Non-pigmented ciliary epithelial cell (primary cell): Measurements from ENCODE around the gene PTX4.

Experiments
- DNase-seq: peaks from one replicate; pipeline ENCODE4 v3.0.0-alpha.2; 2010; ENCODE audit warnings: low read depth

The PTX4 gene

DNA sequence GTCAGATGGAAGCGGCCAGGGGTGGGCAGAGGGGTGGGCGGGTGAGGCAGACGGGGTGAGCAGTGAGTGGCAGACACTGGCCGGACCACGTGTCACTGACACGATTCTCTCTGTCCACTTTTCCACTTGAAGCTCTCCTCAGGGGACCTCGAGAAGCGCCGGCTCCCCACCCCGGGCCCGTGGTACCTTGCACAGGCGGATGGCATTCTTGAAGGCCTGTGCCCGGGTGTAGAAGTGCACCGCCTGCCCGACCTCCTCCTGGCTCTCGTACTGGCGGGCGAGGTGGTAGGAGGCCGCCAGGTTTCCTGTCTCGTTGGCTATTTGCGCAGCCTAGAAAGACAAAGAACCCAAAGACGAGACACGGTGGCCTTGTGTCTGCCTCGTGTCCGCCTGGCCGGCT lies 35.6 kb upstream of the PTX4 start:
- no peak for DNase-seq

DNA sequence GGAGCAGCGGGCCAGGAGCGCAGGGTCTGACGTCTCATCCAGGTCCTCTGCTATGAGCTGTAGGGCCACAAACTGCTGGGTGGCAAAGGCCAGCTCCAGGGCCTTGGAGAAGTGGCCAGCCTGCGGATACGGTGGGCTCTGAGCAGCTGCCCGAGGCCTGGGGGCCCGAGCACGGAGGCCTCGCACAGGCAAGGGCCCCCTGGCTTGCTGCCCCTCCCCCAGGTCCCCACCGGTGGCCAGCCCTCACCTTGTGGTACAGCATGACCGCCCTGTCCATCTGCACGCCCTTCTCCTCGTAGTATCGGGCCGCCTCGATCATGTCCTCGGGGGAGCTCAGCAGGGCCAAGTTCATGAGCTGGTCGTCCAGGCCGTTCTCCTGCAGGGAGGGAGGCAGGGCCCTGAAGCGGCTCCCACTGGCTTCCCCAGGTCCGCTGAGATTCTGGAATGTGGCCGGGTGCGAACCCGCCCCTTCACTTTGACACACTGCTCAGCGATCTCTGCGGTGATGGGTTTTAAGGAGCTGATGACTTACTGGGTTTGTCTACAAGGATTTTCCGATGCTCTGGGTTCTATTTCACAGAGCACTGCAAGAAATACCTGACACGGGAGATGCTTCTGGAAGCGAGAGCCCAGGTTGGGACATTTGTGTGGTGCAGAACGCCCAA lies 35.0 kb upstream of the PTX4 start:
- no peak for DNase-seq

DNA sequence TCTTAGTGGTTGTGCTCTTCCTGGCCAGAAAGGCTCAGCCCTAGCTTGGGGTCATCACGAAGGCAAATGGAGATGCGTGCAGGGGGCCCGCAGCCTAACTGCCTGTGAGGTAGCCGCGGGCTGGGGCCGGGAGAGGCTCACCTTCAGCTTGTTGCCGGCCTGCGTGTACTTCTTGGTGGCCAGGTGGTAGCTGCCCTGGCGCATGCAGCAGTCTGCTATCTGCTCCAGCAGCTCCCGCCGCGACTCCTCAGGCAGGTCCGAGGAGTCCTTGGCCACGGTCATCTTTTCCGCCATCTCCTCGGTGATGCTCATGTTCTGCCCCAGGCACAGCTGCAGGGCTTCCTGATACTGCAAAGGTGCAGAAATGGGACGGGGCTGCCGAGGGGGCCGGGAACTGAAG lies 31.7 kb upstream of the PTX4 start:
- no peak for DNase-seq

DNA sequence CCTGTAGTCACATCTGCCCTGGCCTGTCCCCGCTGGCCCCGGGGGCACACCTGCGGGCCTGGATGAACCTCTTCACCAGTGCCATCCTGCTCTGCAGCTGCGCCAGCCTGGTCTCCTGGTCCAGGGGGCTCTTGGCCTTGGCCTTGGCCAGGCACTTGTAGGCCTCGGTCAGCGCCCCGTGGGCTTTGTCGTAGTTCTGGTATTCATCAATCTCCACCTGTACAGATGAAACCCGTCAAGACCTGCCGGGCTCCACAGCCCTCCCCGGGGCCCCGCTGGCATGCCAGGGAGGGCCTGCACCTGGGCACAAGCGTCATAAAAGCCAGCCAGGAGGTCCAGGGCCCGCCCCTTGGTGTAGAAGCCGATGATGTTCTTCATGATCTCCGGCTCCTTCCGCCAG lies 31.1 kb upstream of the PTX4 start:
- no peak for DNase-seq

DNA sequence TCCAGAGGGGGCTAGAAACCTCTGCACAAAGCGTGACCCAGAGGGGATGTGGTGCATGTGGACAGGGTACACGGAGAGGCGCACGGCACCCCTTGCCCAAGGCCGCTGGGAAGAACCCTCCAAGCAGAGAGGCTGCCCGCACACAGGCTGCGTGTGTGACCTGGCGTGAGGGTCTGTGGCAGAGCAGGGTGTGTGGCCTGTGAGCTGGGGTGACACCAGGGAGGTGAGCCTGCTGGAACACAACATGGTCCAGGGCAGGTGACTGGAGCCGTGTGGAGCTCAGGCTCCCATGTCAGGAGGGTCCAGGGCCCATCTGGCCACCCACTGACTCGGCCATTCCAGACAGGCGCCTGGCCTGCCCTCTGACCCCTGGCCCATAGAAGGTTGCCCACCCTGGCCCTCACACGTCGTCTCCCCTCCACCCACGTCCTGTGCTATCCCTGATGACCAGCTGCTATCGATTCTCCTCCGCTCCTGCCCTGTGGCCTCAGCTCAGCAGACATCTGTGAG lies 29.9 kb upstream of the PTX4 start:
- DNase-seq, result no peak

DNA sequence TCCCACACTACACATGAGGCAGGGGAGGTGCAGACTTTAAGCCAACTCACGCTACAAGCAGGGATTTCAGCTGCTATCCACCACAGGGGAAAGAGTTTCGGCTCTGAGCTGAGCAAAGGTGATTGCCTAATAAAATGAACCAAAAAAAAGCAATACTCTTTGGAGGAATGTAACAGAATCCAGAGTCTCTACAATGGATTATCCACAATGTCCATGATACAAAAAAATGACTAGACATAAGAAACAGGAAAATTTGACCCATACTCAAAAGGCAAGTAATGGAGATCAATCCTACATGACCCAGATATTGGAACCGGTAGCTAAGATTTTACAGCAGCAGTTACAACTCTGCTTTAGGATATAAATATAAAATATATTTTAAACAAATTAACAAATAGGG lies 25.8 kb upstream of the PTX4 start:
- DNase-seq, result no peak

DNA sequence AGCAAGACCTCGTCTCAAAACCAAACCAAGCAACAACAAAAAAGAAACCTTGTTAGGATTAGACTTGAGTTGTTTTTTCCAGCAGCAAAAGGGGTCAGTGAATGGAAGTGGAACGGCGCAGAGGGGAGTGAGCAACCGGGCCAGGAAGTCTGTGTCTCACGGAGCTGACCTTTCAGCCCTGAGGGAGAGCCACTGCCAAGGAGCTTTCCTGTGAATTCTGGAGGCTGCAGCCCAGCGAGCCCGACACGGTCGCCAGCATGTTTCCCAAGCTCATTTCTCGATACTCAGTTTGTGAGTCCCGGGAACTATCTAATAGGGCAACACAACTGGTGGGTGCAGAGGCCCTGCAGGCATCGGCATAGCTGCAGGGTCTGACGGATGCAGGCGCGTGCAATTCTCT lies 24.0 kb upstream of the PTX4 start:
- DNase-seq, result no peak

DNA sequence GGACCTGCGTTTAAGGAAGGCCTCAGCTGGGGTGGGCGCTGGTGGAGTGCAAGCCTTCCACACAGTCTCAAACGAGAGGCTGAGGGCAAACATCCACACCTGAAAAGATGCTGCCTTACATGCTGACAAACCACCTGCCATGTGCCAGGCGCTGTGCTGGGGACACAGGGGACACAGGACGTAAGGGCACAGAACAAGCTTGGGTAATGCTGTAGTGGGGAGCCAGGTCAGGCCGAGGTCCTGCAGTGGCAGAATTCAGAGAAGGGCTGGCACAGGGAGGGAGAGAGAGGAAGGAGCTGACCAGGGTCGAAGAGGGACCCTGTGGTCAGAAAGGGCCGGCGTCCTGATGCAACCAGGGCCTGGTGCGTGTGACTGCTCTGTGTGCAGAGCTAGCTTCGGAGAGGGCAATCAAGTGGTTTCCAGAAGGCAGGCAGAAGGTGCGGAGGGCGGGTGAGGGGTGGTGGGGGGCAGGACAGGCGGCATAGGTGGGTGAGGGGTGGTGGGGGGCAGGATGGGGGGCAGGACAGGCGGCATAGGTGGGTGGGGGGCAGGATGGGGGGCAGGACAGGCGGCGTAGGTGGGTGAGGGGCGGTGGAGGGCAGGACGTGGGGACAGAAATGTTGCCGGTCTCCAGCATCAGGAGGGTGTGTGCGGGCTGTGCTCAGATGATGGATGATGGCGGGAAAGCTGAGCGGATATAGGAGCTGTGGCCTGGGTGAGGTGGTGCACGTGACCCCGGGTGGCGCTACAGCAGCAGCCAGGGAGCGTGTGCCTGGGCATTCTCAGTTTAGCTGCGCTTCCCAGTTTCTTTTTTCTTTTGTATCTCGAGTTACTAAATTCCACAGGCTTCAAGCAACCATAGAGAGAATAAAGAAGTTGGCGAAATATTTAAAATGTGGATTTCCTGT lies 23.2 kb upstream of the PTX4 start:
- DNase-seq, result no peak

DNA sequence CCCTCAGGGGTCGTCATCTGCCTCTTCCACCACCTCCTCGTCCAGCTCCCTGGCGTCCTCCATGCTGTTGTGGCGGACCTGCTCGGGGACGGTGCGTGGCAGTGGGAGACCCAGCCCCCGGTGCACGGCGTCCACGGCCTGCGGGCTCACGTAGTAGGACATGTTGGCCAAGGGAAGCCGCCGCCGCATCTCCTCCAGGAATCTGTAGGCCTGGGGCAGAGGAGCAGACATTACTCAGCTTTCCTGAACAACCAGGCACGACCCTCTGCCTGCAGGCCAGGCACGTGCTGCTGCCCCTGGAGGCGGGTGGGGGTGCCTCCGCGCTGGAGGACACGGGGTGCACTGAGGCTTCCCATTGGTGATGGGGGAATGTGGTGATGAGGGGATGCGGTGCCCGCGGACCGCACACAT lies 22.2 kb upstream of the PTX4 start:
- DNase-seq, result no peak

DNA sequence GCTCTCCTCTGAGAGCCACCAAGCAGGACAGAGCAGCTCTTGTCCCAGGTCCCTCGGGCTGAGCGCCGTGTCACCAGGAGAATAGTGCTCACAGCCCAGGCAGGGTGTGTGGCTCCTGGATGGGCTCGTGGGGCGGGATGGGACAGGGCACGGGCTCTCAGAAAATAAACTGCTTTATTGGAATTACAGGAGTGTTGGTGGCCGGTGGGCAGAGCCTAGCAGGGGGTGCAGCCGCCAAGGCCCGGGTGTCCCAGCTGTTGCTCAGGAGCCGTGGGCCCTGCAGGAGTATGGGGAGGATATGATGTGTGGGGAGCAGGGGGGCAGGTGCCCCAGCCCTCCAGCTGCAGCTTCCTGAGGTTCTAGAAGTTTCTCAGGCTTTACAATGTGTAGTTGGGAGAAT lies 21.5 kb upstream of the PTX4 start:
- no peak for DNase-seq

DNA sequence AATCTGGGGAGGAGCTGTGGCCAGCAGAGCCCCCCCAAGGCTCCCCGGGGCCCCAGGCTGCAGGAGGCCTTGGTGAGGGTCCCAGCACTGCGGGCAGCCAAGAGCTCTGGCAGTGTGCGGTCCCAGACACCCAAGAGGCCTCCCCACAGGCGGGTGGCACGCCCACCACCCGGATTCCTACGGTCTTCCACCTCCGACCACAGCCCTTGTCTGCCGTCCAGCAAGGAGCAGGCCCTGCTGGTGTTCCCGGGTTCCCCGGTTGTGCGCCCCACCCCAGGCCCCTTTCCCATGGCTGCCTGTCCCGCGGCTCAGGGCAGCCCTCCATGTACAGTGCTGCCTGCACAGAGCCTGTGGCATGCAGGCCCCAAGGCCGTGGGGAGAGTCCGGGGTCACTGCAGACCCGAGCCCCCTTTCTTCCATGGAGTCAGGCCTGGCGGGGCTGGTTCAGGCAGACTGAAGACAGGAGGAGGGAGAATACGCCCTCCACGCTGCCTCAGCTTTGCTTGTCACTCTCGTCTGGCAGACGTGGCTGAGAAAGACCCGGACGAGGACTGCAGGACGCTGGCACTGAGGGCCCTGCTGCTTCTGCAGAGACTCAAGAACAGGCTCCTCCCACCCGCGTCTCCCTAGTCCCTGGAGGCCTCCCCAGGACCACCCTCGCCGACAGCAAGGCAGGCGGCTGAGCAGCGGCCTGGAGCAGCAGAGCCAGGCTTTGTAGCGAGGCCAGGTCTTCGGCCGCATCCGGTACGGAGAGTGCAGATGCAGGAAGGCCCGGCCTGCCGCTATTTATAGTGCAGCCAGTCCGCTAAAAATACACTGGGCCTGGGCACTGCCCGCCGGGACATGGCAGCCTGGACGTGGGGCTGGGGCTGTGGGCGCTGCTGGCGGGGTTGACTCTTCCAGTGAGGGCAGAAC lies 20.8 kb upstream of the PTX4 start:
- no peak for DNase-seq

DNA sequence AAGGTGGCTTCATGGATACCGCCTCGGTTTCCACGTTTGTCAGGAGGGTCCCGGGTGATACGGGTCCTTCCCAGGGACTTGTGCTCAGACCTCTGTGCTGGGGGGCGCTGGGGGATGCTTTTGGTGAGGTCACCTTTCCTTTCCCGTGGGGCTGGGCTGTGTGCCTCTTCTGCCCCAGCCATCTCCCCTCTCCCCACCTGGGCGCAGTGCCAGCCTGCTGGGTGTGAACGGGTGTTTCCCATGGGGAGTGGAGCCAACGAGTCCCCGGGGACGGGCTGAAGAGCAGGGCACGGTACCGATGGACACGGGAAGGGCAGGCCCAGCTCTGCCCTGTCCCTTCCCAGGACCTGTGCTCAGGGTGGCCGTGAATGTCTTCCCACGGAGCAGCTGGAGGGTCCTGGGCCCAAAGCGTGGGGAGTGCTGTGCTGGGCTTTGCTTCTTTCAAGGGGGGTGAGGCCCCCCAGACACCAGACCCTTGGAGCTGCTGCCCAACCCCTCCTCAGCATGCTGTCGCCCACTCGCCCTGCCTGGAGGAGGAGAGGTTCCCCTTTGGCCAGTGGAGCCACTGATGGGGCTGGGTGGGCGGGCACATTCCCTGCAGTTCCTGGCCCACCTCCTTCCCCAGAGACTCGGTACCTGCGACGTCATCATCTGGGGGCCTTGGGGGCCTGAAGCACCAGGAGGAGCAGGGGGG lies 19.9 kb upstream of the PTX4 start:
- no peak for DNase-seq

DNA sequence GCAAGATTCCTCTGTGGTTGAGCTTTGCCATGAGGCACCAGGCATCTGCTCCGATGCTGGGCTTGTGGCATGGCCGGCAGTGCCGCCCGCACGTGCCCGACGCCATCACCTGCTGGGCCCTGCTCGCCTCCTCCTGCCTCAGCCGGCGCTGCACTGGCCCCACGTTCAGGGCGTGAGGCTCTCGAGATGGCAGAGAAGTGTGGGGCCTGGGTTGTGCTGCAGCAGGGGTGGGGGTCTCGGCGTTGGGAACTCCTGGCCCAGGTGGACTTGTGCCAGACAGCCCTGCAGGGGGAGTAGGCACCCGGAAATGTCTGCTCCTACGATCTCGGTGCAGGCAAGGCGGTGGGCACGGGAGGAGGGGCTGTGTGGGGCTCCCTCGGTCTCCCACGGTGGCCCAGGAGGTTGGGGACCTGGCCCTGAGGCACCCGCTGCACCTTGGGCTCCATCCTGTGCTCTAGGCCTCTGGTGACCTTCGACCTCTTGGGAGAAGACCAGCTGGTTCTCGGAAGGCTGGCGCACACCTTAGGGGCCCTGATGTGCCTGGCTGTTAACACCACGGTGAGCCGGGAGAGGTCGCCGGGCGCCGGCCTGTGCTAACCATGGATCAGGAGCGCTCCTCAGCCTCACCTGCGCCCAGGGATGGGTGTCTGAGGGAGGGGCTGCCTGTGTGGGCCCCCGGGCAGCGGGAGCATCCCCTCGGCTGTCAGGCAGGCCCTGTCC lies 17.9 kb upstream of the PTX4 start:
- DNase-seq, result no peak

DNA sequence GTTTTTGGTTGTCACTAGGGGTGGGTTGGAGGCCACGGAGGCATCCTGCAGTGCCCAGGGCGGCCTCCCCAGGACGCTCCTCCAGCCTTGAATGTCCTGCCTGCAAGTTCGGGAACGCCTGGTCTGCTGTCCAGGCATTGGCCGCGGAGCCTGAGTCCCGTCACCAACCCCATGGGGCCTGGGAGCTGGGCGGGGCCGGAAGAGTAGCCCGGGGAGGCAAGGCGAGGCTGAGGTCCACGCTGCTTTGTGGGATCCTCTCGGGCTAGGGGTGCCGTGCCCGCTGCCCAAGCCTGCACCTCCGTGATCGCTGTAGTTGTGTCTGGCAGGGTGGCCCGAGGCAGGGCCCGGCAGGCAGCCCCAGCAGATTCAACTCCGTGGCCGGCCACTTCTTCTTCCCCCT lies 17.2 kb upstream of the PTX4 start:
- no peak for DNase-seq

DNA sequence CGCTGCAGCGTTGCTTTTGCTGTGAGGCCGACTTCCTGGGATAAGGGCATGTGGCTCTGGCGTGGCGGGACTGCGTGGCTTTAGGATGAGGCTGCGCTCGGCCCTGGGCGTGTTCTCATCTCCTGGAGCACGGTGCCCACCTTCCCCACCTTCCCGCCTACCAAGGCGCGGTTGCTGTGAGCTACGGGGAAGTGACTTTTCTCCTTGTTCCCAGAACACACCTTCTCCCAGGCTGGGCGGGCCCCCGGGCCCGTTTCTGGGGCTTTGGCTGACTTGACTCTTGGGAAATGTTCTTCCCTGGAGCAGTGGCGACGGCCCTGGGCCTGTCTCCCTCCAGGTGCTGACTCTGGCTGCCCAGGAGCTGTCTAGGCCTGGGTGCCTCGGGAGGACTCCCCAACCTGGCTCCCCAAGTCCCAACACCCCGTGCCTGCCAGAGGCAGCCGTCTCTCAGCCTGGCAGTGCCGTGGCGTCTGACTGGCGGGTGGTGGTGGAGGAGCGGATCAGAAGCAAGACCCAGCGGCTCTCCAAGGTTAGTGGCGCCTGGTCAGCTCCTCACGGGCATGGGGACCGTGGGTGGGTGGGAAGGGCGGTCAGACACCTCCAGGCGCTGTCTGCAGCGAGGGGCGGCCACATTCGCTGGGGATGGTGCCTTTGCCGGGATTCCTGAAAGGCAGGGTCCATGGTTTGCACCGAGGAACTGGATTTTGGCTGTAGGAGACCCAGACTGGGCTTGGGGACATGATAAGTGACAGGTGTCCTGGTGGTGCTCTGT lies 16.5 kb upstream of the PTX4 start:
- no peak for DNase-seq

DNA sequence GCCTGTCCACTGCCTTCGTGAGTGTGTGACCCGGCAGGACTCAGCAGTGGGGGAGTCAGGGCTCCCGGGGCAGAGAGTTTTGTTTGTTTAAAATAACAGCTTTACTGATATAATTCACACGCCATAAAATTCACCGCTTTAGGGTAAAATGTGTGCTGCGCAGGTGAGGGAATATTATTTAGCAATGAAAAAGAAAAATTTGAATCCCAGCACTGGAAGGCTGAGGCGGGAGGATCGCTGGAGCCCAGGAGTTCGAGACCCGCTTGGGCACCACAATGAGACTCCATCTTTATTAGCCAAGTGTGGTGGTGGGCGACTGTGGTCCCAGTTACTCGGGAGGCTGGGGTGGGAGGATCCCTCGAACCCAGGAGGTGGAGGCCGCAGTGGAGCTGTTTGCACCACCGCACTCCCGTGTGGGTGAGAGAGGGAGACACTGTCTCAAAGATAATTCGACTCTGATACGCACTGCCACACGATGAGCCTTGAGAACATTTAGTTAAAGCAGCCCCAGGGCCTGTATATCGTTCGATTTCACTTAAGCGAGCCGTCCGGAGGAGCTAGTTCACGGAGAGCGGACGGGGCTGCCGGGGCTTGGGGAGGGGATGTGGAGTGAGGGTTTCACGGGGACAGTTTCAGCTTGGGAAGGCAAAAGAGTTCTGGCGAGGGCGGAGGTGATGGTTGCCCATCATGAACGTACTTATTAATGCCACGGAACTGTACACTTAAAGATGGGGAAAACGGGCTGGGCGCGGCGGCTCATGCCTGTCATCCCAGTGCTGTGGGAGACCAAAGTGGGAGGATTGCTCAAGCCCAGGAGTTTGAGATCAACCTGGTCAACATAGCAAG lies 14.6 kb upstream of the PTX4 start:
- no peak for DNase-seq

DNA sequence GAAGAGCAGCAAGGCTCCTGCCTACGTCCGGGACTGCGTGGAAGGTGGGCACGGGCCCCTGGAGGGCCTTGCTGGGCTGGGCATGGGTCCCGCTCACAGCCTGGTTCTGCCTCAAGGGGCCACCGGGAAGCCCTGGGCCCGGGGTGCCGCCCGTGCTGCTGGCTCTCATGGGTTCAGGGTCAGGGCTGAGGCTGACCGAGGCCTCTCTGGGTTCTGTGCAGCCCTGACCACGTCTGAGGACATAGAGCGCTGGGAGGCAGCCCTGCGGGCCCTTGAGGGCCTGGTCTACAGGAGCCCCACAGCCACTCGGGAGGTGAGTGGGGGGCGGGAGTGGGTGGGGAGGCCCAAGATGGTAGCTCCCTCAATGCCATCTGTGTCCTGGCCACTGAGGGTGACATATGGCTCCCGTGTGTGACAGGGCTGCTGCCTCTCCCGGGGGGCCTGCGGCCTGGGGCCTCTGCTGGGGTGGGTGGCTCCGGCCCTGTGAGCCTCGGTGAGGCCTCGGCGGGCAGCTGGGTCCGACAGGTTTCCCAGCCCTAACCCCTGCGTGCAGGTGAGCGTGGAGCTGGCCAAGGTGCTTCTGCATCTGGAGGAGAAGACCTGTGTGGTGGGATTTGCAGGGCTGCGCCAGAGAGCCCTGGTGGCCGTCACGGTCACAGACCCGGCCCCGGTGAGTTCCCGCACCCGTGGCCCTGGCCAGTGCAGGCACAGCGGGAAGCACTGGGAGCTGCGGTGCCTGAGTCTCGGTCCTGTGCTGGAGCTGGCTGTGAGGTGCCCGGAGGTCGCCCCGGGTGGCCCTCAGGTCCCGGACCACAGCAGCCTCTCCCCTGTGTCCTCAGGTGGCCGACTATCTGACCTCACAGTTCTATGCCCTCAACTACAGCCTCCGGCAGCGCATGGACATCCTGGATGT lies 13.6 kb upstream of the PTX4 start:
- DNase-seq, result no peak

DNA sequence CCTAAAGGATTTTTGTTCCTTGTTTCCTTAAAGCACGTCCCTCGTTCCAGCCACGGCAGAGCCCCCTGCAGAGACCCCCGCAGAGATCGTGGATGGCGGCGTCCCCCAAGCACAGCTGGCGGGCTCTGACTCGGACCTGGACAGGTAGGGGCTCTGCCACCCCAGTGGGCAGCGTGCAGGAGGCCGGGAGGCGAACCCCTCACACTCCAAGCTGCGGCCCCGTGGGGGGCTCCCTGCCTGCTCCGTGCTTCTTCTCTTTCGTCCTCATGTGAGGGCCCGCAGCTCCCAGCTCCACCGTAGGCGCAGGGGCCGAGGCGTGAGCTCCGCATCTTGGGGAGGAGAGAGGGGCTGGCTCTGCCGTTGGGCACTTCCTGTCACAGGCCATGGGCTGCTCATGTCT lies 12.9 kb upstream of the PTX4 start:
- DNase-seq, result no peak
